Measurements from ENCODE around the gene SRSF6. TPM values are rescaled to one million over a fixed set of nuclear protein-coding genes. Genes with fewer than 3 reads are reported as not detected.
"Not testable (repeated sequence)": the region's sequence is repeated elsewhere in the genome, so short reads cannot be mapped to it uniquely, and the experiment has no call there.

Gene SRSF6
- total RNA-seq, 4 donors from 2014 or later = 52.7 to 74.2 (median 53.4) TPM

DNA sequence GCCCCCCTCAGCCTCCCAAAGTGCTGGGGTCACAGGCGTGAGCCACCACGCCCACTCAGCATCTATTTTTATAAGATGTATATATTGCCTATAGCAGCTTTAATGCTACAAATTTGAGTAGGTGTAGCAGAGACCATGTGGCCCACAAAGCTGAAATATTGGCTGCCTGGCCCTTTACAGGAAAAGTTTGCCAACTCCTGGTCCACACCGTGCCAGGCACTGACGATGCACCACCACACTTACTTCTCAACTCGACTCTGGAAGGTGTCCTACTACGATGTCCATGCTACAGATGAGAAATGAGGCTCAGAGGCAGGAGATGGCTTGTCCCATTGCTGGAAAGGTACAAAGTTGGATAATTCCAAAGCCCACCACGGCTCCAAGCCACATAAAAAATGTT, 17.2 kb upstream of the SRSF6 start:
- no peaks in the 10 kb centered on the region for H3K9me3 ChIP-seq
- 73 to 77% methylated on average over 6 of the region's 7 CpGs for WGBS, 2 donors
- TF ChIP-seq, protein P1, sequence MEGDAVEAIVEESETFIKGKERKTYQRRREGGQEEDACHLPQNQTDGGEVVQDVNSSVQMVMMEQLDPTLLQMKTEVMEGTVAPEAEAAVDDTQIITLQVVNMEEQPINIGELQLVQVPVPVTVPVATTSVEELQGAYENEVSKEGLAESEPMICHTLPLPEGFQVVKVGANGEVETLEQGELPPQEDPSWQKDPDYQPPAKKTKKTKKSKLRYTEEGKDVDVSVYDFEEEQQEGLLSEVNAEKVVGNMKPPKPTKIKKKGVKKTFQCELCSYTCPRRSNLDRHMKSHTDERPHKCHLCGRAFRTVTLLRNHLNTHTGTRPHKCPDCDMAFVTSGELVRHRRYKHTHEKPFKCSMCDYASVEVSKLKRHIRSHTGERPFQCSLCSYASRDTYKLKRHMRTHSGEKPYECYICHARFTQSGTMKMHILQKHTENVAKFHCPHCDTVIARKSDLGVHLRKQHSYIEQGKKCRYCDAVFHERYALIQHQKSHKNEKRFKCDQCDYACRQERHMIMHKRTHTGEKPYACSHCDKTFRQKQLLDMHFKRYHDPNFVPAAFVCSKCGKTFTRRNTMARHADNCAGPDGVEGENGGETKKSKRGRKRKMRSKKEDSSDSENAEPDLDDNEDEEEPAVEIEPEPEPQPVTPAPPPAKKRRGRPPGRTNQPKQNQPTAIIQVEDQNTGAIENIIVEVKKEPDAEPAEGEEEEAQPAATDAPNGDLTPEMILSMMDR (IDR thresholded peaks at IDR 0.05) = no peak
- no peak for TF ChIP-seq POLR2A (IDR thresholded peaks at IDR 0.05)
- no peak overlapping the region for H3K4me3 ChIP-seq
- H3K4me1 ChIP-seq = no peaks in the 10 kb centered on the region
- H3K27ac ChIP-seq = no peak overlapping the region
- H3K27me3 ChIP-seq = peaks cover 0 to 51% (median 0%) of the 10 kb centered on the region in 4 donors
- intact Hi-C loops (cut with DNase I) = no loop called here
- no peaks in the 10 kb centered on the region for H3K36me3 ChIP-seq
- DNase-seq = no peak

DNA sequence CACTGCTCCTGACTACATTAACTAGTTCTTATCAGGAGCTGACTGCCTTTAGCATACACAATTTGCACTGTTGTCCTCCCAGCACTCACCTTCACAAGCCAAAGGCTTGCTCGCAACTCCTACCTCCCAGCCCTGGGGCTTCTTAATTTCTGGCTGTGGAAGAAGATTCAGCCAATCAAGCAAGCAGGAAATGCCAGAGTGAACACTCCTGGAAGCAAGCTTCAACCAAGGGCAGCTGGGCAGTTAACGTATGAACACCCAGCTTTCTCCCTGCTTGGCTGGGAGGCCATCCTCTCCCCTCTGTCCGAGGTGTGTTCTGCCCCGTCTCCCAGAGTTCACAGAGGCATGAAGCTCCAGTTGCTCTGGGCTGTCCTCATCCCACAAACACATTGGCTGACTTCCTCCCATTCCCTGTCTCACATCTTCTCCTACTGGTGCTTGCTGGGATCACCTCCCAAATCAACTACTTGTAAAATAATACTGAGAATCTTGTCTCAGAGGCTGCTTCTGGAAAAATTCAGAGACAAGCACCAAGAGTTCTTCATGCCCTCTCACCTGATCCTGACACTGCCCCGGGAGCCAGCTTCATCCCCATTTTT, 15.3 kb upstream of the SRSF6 start:
- H3K36me3 ChIP-seq = no peaks in the 10 kb centered on the region
- intact Hi-C loops (cut with DNase I) = no loop called here
- H3K27me3 ChIP-seq = peaks cover 0 to 49% (median 0%) of the 10 kb centered on the region in 4 donors
- no peaks in the 10 kb centered on the region for H3K4me1 ChIP-seq
- no peaks in the 10 kb centered on the region for H3K9me3 ChIP-seq
- WGBS, 2 donors = 25 to 36% methylated on average over 3 to 5 of the region's 5 CpGs
- DNase-seq = no peak
- H3K4me3 ChIP-seq = no peak overlapping the region
- no peak for TF ChIP-seq POLR2A (IDR thresholded peaks at IDR 0.05)
- TF ChIP-seq, protein P1 (IDR thresholded peaks at IDR 0.05) = no peak
- no peak overlapping the region for H3K27ac ChIP-seq

DNA sequence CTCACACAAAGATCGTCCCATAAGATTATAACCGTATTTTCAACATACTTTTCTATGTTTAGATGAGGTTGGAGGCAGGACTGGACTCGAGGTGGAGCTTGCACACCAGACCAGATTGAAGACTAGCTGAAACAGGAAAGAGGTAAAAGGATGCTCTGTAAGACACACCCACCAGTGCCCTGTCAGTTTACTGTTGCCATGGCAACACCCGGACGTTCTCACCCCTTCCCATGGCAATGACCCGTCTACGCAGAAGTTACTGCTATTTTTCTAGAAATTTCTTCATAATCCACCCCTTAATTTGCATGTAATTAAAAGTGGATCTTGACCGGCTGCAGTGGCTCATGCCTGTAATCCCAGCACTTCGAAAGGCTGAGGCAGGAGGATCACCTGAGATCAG, 13.6 kb upstream of the SRSF6 start:
- 59 to 64% methylated on average over 9 of the region's 9 CpGs for WGBS, 2 donors

DNA sequence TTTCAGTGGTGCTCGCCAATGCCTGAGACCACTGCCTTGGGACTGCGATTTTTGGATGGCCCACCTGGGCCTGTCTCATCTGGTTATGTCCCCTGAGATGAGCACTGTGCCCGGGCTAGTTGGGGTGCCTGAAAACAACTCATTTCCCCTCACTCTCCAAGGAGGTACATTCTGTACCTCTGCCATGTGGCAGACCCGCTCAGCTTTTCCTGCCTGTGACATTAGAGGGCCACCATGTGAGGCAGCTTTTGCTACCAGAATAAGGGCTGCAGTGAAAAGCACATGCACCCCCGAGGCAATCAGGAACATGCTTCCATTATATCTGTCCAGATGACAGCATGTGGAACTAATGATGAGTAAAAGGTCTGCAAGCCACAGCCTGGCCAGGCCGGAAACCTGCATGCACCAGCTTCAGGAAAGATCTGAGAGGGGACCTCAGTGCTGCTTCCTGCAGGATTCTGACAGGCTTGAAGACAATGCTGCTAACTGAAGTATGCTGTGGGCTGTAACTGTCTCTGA, 11.3 kb upstream of the SRSF6 start:
- H3K4me3 ChIP-seq = no peak overlapping the region
- no peaks in the 10 kb centered on the region for H3K36me3 ChIP-seq
- no peaks in the 10 kb centered on the region for H3K9me3 ChIP-seq
- TF ChIP-seq POLR2A (IDR thresholded peaks at IDR 0.05) = no peak
- TF ChIP-seq, protein P1 (IDR thresholded peaks at IDR 0.05) = no peak
- DNase-seq = no peak
- peaks cover 0 to 63% (median 0%) of the 10 kb centered on the region in 4 donors for H3K27me3 ChIP-seq
- 20 to 46% methylated on average over 2 to 4 of the region's 6 CpGs for WGBS, 2 donors
- no peak overlapping the region for H3K27ac ChIP-seq
- peaks cover 0 to 7% (median 0%) of the 10 kb centered on the region in 3 donors for H3K4me1 ChIP-seq
- intact Hi-C loops (cut with DNase I) = no loop called here

More for the DNA sequence above, 13.6 kb upstream of the SRSF6 start:
- Histone ChIP-seq H3K4me1 (peaks cover 0 to 7% (median 0%) of the 10 kb centered on the region in 3 donors), H3K4me3 (no peak overlapping the region), H3K27me3 (peaks cover 0 to 62% (median 0%) of the 10 kb centered on the region in 4 donors), H3K9me3 (no peaks in the 10 kb centered on the region), H3K27ac (no peak overlapping the region), H3K36me3 (no peaks in the 10 kb centered on the region)
- no peak for TF ChIP-seq POLR2A (IDR thresholded peaks at IDR 0.05)
- TF ChIP-seq, protein P1 (IDR thresholded peaks at IDR 0.05) = no peak
- intact Hi-C loops (cut with DNase I) = no loop called here
- DNase-seq = no peak

DNA sequence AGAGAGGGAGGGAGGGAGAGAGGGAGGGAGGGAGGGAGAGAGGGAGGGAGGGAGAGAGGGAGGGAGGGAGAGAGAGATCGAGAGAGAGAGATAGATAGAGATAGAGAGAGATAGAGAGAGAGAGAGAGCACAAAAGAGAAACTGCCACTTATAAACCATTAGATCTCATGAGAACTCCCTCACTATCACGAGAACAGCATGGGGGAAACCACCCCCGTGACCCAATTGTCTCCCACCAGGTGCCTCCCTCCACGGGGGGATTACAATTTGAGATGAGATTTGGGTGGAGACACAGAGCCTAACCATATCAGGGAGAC, 9.3 kb upstream of the SRSF6 start:
- H3K4me1 ChIP-seq; H3K4me3 ChIP-seq; H3K27ac ChIP-seq; DNase-seq; intact Hi-C loops (cut with DNase I); H3K36me3 ChIP-seq; H3K9me3 ChIP-seq: not testable (repeated sequence)
- H3K27me3 ChIP-seq = peaks cover 0 to 53% (median 0%) of the 10 kb centered on the region in 4 donors
- WGBS, 2 donors = 11 to 16% methylated on average over 4 of the region's 4 CpGs
